Activated CD4-positive, alpha-beta T cell treated with anti-CD3 and anti-CD28 coated beads for 36 hours (primary cell): ENCODE data around the gene MAST4. TPM values are rescaled to one million over a fixed set of nuclear protein-coding genes. Genes with fewer than 3 reads are reported as not detected.

Experiments
- ATAC-seq: fragments of 200-7000 bp; cut with Tn5 transposase; one replicate; pipeline ENCODE4 v1.10.0; 2021; ENCODE audit warnings: mild to moderate bottlenecking, moderate library complexity
- CTCF ChIA-PET: fragments of 350-600 bp; sonication (Branson Sonifier 250); formaldehyde crosslinking; loops from one replicate; lab custom pipeline; 2021; ENCODE audit warnings: antibody characterized with exemption; lab: Charles Lee
- POLR2A ChIA-PET: fragments of 350-600 bp; sonication (Branson Sonifier 250); formaldehyde crosslinking; loops from one replicate; lab custom pipeline; 2021; ENCODE audit warnings: antibody characterized with exemption, inconsistent platforms; lab: Charles Lee
- DNase-seq: peaks from one replicate; pipeline ENCODE4 v3.0.0-alpha.2; 2020
- H3K27ac Mint-ChIP-seq: one replicate; pipeline ENCODE4 v1.8.0; 2021; ENCODE audit warnings: mixed read lengths
- H3K27me3 Mint-ChIP-seq: one replicate; pipeline ENCODE4 v1.8.0; 2021; ENCODE audit warnings: mixed read lengths
- H3K36me3 Mint-ChIP-seq: one replicate; pipeline ENCODE4 v1.8.0; 2021; ENCODE audit warnings: low read depth, mixed read lengths
- H3K4me1 Mint-ChIP-seq: one replicate; pipeline ENCODE4 v1.8.0; 2021; ENCODE audit warnings: mixed read lengths
- H3K4me3 Mint-ChIP-seq: one replicate; pipeline ENCODE4 v1.8.0; 2021; ENCODE audit warnings: mild to moderate bottlenecking, moderate library complexity, mixed read lengths
- H3K9me3 Mint-ChIP-seq: one replicate; pipeline ENCODE4 v1.8.0; 2021; ENCODE audit warnings: low read depth, mixed read lengths
- intact Hi-C, 2 experiments: fragments of 100-400 bp; cut with DNase I in 1 of 2; cut with micrococcal nuclease in 1 of 2; formaldehyde crosslinking; loops; one replicate each; pipeline versions ENCODE4 v1.14.2 to v1.15.1; 2022 to 2024; cut with DNase I, micrococcal nuclease
- total RNA-seq, 2 experiments: library from RNA; stranded (reverse); gene quantifications; one replicate each; pipeline ENCODE4 v1.2.3, GENCODE V29; 2021

Gene MAST4
- total RNA-seq, 2 experiments from 2014 or later: 19.2 to 26.7 TPM

DNA sequence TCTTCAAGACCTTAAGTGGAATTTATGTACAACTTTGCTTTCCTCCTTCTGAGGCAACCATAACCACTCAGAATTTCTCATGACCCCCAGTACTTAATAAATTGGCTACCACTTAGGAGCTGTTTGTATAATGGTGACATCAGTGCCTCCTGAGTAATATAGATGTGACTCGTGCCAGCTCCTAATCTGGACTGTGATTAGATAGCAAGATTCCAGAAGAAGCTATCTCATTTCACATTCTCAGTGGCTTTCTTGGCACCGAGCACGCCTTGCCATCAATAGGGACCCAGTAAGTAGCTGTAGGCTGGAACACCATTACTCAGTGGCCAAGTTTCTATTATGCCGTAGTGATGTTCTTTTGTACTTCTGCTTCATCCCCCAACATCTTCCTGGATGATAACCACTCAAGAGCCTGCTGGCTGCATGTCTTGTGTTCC is 371.7 kb downstream of the MAST4 start:
- POLR2A ChIA-PET: interaction anchor here (0.7 kb wide), 1 partner anchor 229 kb away, joined by 3 read pairs; the partner anchor contains the start of gene CD180
- peak; percentile 44 for ATAC-seq
- H3K4me1 Mint-ChIP-seq: no peaks in the 10 kb centered on the region

DNA sequence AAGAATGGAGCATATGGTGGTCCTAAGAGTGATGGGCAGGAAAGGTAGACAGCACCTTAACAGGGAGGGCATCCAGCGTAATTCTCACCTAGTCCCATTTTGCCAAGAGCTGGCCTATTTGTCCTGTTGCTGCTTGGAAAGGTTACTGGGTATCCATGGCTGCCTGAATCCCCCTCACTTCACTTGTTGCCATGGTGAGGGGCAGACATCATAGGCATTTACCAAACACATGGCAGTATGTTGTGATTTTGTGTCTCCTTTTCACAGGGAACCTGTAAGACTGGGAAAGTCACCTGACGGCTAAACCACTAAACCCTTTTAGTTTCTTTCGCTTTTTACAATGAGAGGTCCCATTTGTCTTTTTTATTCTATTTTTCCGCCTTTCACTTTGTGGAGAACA is 373.3 kb downstream of the MAST4 start:
- H3K4me3 Mint-ChIP-seq: no peak overlapping the region
- H3K27ac Mint-ChIP-seq: no peak overlapping the region
- no peaks in the 10 kb centered on the region for H3K9me3 Mint-ChIP-seq
- H3K27me3 Mint-ChIP-seq: peaks cover 2% of the 10 kb centered on the region
- H3K4me1 Mint-ChIP-seq: no peaks in the 10 kb centered on the region
- DNase-seq: no peak
- no peaks in the 10 kb centered on the region for H3K36me3 Mint-ChIP-seq
- no peak for ATAC-seq
- intact Hi-C loops: no loop called here
- CTCF ChIA-PET: interaction anchor here (0.8 kb wide), 1 partner anchor 11 kb away, joined by 3 read pairs; no protein-coding TSS in a partner anchor
- POLR2A ChIA-PET: no interaction called here

More for the DNA sequence above, 371.7 kb downstream of the MAST4 start:
- no peaks in the 10 kb centered on the region for H3K36me3 Mint-ChIP-seq
- no peak for DNase-seq
- H3K27me3 Mint-ChIP-seq: peaks cover 2% of the 10 kb centered on the region
- no peaks in the 10 kb centered on the region for H3K9me3 Mint-ChIP-seq
- H3K27ac Mint-ChIP-seq: no peak overlapping the region
- CTCF ChIA-PET: no interaction called here
- H3K4me3 Mint-ChIP-seq: no peak overlapping the region
- intact Hi-C loops: no loop called here

DNA sequence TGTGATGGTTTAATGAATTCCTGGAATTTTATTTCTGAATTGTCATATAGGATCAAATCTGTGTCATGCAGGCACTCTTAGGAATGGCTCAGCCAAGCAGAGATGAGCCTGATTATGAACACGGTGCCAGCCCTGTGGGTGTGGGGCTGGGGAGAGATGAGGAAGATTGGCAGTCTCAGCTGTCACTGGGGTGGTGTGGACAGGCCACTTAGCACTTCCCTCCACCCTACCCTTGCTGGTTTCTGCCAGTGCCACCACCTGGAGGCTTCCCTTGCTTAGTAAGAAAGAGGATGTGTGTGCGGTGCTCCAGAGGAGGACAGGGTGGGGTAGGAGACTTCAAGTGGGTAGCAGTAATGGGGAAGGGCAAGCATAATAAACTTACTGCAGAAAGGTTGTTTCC is 373.8 kb downstream of the MAST4 start:
- no peak overlapping the region for H3K27ac Mint-ChIP-seq
- no peak for ATAC-seq
- no peak overlapping the region for H3K4me3 Mint-ChIP-seq
- peaks cover 2% of the 10 kb centered on the region for H3K27me3 Mint-ChIP-seq
- H3K36me3 Mint-ChIP-seq: no peaks in the 10 kb centered on the region
- H3K9me3 Mint-ChIP-seq: no peaks in the 10 kb centered on the region
- intact Hi-C loops: no loop called here
- H3K4me1 Mint-ChIP-seq: no peaks in the 10 kb centered on the region
- no peak for DNase-seq
- ChIA-PET CTCF (no interaction called here), POLR2A (no interaction called here)

DNA sequence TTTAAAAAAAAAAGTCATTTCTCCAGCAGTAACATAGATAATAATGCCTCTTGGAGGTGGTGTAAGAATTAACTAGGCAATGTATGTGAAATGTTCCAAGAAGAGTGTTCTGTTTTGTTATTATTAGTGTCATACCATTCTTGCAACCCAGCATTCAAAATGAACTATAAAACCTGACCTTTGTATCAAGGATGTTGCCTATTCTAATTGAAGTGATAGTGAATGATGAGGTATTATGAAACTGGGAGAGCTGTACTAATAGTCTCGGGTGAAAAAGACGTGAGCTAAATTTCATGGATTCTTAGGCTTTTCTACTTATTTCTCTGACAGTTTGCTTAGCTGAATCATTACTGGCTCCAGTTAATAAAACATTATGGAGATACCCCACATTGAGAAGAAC is 375.8 kb downstream of the MAST4 start:
- ChIA-PET POLR2A (no interaction called here), CTCF (interaction anchor here (0.8 kb wide), 1 partner anchor 16 kb away, joined by 3 read pairs; no protein-coding TSS in a partner anchor)
- Mint-ChIP-seq H3K9me3 (no peaks in the 10 kb centered on the region), H3K36me3 (no peaks in the 10 kb centered on the region), H3K4me1 (no peaks in the 10 kb centered on the region), H3K27ac (no peak overlapping the region), H3K4me3 (no peak overlapping the region), H3K27me3 (peaks cover 2% of the 10 kb centered on the region)
- intact Hi-C loops: no loop called here
- DNase-seq (no peak), ATAC-seq (no peak)

DNA sequence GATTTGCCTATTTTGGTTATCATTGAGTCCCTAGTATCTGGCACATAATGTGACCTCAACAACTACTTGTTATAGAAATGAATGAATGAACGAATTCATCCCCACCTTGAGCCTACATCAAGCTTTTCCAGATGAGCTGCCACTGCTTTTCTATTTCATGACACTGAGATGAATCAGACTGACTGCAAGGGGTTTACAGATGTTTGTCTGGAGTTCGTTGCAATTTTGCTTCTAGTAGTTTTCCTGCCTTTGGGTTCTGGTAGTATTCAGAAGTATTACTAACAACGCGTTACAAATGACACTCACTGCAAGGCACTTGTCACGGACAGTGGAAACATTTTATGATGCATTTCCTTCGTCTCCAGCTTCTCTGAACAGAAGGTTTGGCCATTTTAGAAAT is 378.1 kb downstream of the MAST4 start:
- Mint-ChIP-seq H3K27ac (no peak overlapping the region), H3K4me1 (no peaks in the 10 kb centered on the region), H3K36me3 (no peaks in the 10 kb centered on the region), H3K27me3 (peaks cover 7% of the 10 kb centered on the region), H3K9me3 (no peaks in the 10 kb centered on the region), H3K4me3 (no peak overlapping the region)
- no peak for DNase-seq
- ChIA-PET CTCF (interaction anchor here (0.8 to 1.5 kb wide), 2 partner anchors 8 to 10 kb away, joined by 4 read pairs; no protein-coding TSS in a partner anchor), POLR2A (no interaction called here)
- no peak for ATAC-seq
- intact Hi-C loops: no loop called here

DNA sequence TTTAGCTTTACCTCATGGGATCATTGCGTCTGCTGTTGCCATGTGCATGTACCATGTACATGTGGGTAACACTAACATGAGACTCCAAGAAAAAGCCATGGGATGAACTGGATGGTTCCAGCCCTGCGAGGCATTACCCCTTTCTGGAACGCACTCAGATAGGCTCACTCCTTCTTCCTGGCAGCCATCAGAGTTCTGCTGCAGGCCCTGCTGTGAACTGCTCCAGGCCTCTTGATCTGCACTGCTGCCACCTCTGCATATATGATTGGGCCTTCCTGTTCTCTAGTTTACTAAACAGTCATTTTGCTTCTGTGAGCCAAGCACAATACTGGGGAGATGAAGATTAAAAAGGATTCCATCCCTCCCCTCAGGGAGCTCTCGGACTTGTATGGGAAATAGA is 379.9 kb downstream of the MAST4 start:
- no peak overlapping the region for H3K27ac Mint-ChIP-seq
- intact Hi-C loops: no loop called here
- H3K4me3 Mint-ChIP-seq: no peak overlapping the region
- ChIA-PET POLR2A (no interaction called here), CTCF (interaction anchor here (0.9 to 4.3 kb wide), 2 partner anchors 10 to 12 kb away, joined by 3 to 33 read pairs; no protein-coding TSS in a partner anchor)
- ATAC-seq (no peak), DNase-seq (no peak)
- H3K36me3 Mint-ChIP-seq: no peaks in the 10 kb centered on the region
- peaks cover 8% of the 10 kb centered on the region for H3K27me3 Mint-ChIP-seq
- no peaks in the 10 kb centered on the region for H3K9me3 Mint-ChIP-seq
- no peaks in the 10 kb centered on the region for H3K4me1 Mint-ChIP-seq

DNA sequence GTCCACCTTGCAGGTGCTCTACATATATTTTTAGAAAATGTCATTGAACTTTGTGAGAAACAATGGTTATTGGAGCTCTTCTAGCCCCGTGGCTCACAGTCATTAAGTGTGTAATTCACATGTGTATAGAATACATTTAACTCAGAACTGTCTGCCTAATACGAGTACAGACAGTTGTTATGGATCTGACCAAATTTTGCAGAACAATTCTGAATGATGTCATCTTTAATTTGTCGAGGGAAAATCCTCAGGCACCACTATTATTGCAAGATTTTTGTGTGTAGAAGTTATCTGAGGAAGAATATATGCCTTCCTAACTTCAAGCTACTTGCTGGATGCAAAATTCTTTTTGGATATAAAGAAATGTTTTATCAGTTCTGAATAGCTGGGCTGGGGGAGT is 383.5 kb downstream of the MAST4 start:
- Mint-ChIP-seq H3K27me3 (peaks cover 8% of the 10 kb centered on the region), H3K4me3 (no peak overlapping the region), H3K27ac (no peak overlapping the region), H3K36me3 (no peaks in the 10 kb centered on the region), H3K9me3 (no peaks in the 10 kb centered on the region), H3K4me1 (no peaks in the 10 kb centered on the region)
- intact Hi-C loops: loop anchor here in 1 of 2 experiments (10.0 kb wide), 1 partner anchor 675 kb away; no protein-coding TSS in a partner anchor
- ChIA-PET POLR2A (no interaction called here), CTCF (interaction anchor here (0.8 to 4.3 kb wide), 3 partner anchors 9 to 83 kb away, joined by 3 to 33 read pairs (median 4); no protein-coding TSS in a partner anchor)
- DNase-seq: no peak
- ATAC-seq: no peak

DNA sequence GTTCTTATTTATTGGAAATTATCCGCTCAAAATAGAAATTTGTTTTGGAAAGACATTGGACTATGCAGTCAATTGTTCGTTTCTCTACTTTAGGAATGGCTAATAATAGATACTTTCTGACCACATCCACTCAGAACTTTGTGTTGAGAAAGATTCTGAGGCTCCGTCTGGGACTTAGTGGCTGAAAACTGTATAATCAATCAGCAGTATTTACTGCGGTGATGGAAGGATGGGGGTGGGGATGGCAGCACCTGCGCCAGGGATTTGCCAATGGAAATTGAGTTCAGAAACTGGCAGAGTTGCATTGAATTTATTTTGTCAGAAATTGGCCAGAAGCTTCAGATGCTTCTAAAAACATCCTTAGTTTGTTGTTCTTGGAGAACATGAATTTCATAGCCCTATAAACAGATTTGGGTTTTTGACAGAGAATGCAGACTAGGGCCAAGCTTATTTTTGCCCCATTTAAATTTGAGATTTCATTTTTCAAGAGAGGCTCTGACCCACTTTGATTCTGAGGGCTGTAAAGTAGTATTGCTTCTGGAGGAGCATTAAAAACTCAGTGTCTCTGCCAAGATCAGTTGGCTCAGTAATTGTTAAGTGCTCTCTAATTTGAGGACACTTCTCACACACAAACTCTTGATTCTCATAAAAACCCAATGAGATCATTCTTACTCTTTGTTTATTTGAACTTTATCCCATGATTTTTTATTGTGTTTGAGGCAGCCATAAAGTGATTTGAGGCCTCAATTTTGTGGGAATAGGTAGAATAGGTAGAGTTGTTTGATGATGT is 385.3 kb downstream of the MAST4 start:
- no peaks in the 10 kb centered on the region for H3K9me3 Mint-ChIP-seq
- POLR2A ChIA-PET: no interaction called here

DNA sequence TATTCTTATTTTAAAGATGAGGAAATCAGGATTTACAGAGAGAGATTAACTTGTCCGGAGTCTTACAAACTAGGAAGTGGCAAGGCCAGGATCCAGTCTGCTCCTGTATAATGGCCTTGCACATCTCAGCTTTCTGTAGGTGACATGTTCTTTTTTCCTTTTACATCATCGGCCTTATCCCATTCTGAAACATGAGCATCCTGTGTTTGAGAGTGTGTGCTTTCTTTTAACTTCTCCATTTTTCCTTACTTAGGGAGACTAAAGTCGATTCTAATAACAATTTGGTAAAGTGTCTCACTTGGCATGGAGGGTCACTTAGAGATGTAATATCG is 385.8 kb downstream of the MAST4 start:
- no peaks in the 10 kb centered on the region for H3K36me3 Mint-ChIP-seq
- no peaks in the 10 kb centered on the region for H3K4me1 Mint-ChIP-seq
- no peaks in the 10 kb centered on the region for H3K9me3 Mint-ChIP-seq
- DNase-seq (no peak), ATAC-seq (no peak)
- no peak overlapping the region for H3K4me3 Mint-ChIP-seq
- intact Hi-C loops: loop anchor here in 1 of 2 experiments (10.0 kb wide), 1 partner anchor 677 kb away; no protein-coding TSS in a partner anchor
- H3K27ac Mint-ChIP-seq: no peak overlapping the region
- H3K27me3 Mint-ChIP-seq: peaks cover 8% of the 10 kb centered on the region
- POLR2A ChIA-PET: no interaction called here
- CTCF ChIA-PET: interaction anchor here (0.8 to 1.7 kb wide), 4 partner anchors 8 to 166 kb away, joined by 3 to 4 read pairs (median 4); no protein-coding TSS in a partner anchor

More for the DNA sequence above, 385.3 kb downstream of the MAST4 start:
- Mint-ChIP-seq H3K4me3 (no peak overlapping the region), H3K27ac (no peak overlapping the region), H3K36me3 (no peaks in the 10 kb centered on the region), H3K27me3 (peaks cover 8% of the 10 kb centered on the region), H3K4me1 (no peaks in the 10 kb centered on the region)
- DNase-seq (no peak), ATAC-seq (no peak)
- CTCF ChIA-PET: interaction anchor here (0.6 to 1.7 kb wide), 4 partner anchors 8 to 946 kb away, joined by 3 to 4 read pairs (median 3); no protein-coding TSS in a partner anchor
- intact Hi-C loops: loop anchor here in 1 of 2 experiments (10.0 kb wide), 1 partner anchor 677 kb away; no protein-coding TSS in a partner anchor

DNA sequence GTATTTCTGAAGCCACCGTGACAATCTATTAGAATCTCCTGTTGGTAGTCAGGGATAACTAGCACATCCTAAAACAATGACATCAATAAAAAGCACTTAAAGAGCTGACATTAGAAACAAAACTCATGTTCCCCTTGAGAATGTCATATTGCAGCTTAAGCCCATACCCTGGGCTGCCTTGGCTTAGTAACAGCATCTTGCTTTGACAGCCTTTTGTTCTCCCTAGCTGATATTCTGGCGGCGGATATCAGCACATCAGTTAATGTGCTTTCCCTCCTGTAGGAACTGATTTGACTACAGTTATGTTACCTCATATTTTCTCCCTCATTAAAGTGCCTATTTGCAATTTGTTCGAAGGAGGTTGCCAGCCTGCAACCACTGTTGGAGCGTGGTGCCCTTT is 386.3 kb downstream of the MAST4 start:
- ChIA-PET POLR2A (no interaction called here), CTCF (interaction anchor here (0.6 to 1.8 kb wide), 6 partner anchors 9 to 676 kb away, joined by 3 to 8 read pairs (median 4); no protein-coding TSS in a partner anchor)
- DNase-seq (no peak), ATAC-seq (no peak)
- Mint-ChIP-seq H3K4me1 (no peaks in the 10 kb centered on the region), H3K9me3 (no peaks in the 10 kb centered on the region), H3K27ac (no peak overlapping the region), H3K36me3 (no peaks in the 10 kb centered on the region), H3K27me3 (peaks cover 8% of the 10 kb centered on the region), H3K4me3 (no peak overlapping the region)
- intact Hi-C loops: loop anchor here in 1 of 2 experiments (10.0 kb wide), 1 partner anchor 678 kb away; no protein-coding TSS in a partner anchor

DNA sequence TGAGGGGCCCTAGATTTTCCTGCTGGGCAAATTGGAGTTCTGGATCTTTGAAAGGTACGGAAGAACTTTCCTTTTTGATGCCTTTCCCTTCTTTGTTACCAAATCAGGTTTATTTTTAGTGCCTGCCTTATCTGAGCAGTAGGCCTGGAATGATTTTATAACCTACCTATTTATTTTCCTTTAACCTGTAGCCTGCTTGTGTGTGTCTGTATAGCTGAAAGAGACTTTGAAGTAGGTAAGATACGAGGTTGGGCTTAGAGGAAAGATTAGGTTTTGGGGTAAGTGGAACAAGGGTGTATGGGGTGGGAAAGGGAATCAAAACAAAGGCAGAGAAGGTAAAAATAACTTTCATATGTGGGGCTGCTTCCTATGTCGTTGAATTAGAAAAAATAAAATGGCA is 389.2 kb downstream of the MAST4 start:
- Mint-ChIP-seq H3K36me3 (no peaks in the 10 kb centered on the region), H3K9me3 (no peaks in the 10 kb centered on the region), H3K27ac (no peak overlapping the region), H3K4me3 (no peak overlapping the region), H3K27me3 (peaks cover 2% of the 10 kb centered on the region), H3K4me1 (peaks cover 2% of the 10 kb centered on the region)
- no peak for DNase-seq
- ChIA-PET CTCF (interaction anchor here (1.2 kb wide), 1 partner anchor 37 kb away, joined by 3 read pairs; no protein-coding TSS in a partner anchor), POLR2A (no interaction called here)
- intact Hi-C loops: loop anchor here in 1 of 2 experiments (5.0 to 10.0 kb wide), 2 partner anchors 162 to 681 kb away; no protein-coding TSS in a partner anchor
- no peak for ATAC-seq
